ENCODE measurements around the gene AKAP8. TPM values are rescaled to one million over a fixed set of nuclear protein-coding genes. Genes with fewer than 3 reads are reported as not detected.
A peak's percentile ranks its signal among the peaks of the same experiment; 100 is the strongest.

The AKAP8 gene
- total and polyA plus RNA-seq, 2 of the 4 experiments (the other 2 are of a cell fraction) = 12.2 to 13.4 TPM

GRCh38 chr19:15393963-15394362, 14.4 kb upstream of the AKAP8 start:
- no peak overlapping the region for H2BK5ac ChIP-seq (ENCODE audit: low read depth, low read length, poor library complexity, severe bottlenecking)
- dilution Hi-C loops (cut with HindIII; ENCODE audit: low sequenced_read_pairs, unreplicated experiment) = no loop called here
- no peak overlapping the region for H3K18ac ChIP-seq (ENCODE audit: low read depth, low read length)
- no peak overlapping the region for H3K4me3 ChIP-seq (ENCODE audit: insufficient read depth, low read depth, low read length)
- no peak overlapping the region for H4K8ac ChIP-seq (ENCODE audit: low read depth in 2 of 2, low read length in 2 of 2)
- no TSS peak for BruUV-seq (replicated peaks)
- H3K9ac ChIP-seq (ENCODE audit: low read depth, low read length) = no peak overlapping the region
- CTCF ChIA-PET = interaction anchor here (0.7 to 1.1 kb wide), 2 partner anchors 13 to 25 kb away, joined by 4 read pairs; no protein-coding TSS in a partner anchor
- H3K36me3 ChIP-seq (ENCODE audit: control insufficient read depth, insufficient read depth, low read length) = peaks cover 45% of the 10 kb centered on the region
- ATAC-seq (ENCODE audit: low read depth) (peak; percentile 64), DNase-seq (peak; percentile 55)
- H3K79me1 ChIP-seq (ENCODE audit: low read depth in 1 of 2, low read length in 2 of 2) = peaks cover 20 to 44% of the 10 kb centered on the region in 2 experiments
- no peak overlapping the region for H2BK20ac ChIP-seq (ENCODE audit: low read depth, low read length)
- H3K27me3 ChIP-seq (ENCODE audit: control insufficient read depth, insufficient read depth, low read length) = no peaks in the 10 kb centered on the region
- H4K5ac ChIP-seq (ENCODE audit: low read depth, low read length) = no peak overlapping the region
- intact Hi-C loops (cut with micrococcal nuclease) = no loop called here
- H4K91ac ChIP-seq (ENCODE audit: insufficient read depth, low read depth, low read length) = no peak overlapping the region
- no peak overlapping the region for H3K14ac ChIP-seq (replicated peaks; ENCODE audit: low read depth, low read length)
- H3K4me2 ChIP-seq (ENCODE audit: low read depth, low read length) = no peak overlapping the region
- peaks cover 45% of the 10 kb centered on the region for H4K20me1 ChIP-seq (ENCODE audit: insufficient read depth, low read length)
- no peak overlapping the region for H3K23ac ChIP-seq (ENCODE audit: low read depth, low read length)
- in situ Hi-C loops (cut with MboI; ENCODE audit: low sequenced_read_pairs) = no loop called here
- POLR2A ChIA-PET (ENCODE audit: unreplicated experiment) = no interaction called here
- H2AFZ ChIP-seq (replicated peaks; ENCODE audit: low read length, poor library complexity) = no peak overlapping the region
- H3K4ac ChIP-seq (ENCODE audit: low read depth, low read length) = no peak overlapping the region
- no peak overlapping the region for H2BK15ac ChIP-seq (ENCODE audit: low read depth, low read length)
- no peak overlapping the region for H2AK9ac ChIP-seq (replicated peaks; ENCODE audit: low read depth, low read length, poor library complexity)
- no peak overlapping the region for H3K27ac ChIP-seq (ENCODE audit: insufficient read depth, low read length)
- H3K9me3 ChIP-seq (ENCODE audit: control insufficient read depth, insufficient read depth, low read length) = no peaks in the 10 kb centered on the region
- H3K4me1 ChIP-seq (ENCODE audit: control insufficient read depth, insufficient read depth, low read length) = no peaks in the 10 kb centered on the region; the same call in 1 of the 2 replicates
- H3K9me1 ChIP-seq (ENCODE audit: insufficient read depth, low read length) = peaks cover 9% of the 10 kb centered on the region; the same call in 1 of the 2 replicates
- H2AK5ac ChIP-seq (ENCODE audit: low read depth, low read length) = no peak overlapping the region
- TF ChIP-seq FOS (IDR thresholded peaks at IDR 0.05; ENCODE audit: low read depth, low read length) (no peak), ELK1 (IDR thresholded peaks at IDR 0.05; ENCODE audit: borderline replicate concordance, low read depth, low read length) (no peak), CEBPB (IDR thresholded peaks at IDR 0.05; ENCODE audit: low read depth, low read length) (peak; percentile 77), CTCF (conservative IDR thresholded peaks at IDR 0.05; ENCODE audit: low read depth, low read length) (no peak), BHLHE40 (IDR thresholded peaks at IDR 0.05; ENCODE audit: low read depth, low read length) (no peak), CHD1 (IDR thresholded peaks at IDR 0.05; ENCODE audit: low read depth, low read length) (no peak)
- no peak overlapping the region for H3K56ac ChIP-seq (ENCODE audit: extremely low read depth, insufficient read depth, low read length)
- H2BK120ac ChIP-seq (ENCODE audit: low read depth, low read length) = no peak overlapping the region

Measured in IMR-90 (cell line).